ENCODE measurements around the gene FOXJ1. TPM values are rescaled to one million over a fixed set of nuclear protein-coding genes. Genes with fewer than 3 reads are reported as not detected.

FOXJ1 gene
- total and polyA plus RNA-seq, 2 donors from 2014 or later: 3.4 to 6.8 TPM

DNA sequence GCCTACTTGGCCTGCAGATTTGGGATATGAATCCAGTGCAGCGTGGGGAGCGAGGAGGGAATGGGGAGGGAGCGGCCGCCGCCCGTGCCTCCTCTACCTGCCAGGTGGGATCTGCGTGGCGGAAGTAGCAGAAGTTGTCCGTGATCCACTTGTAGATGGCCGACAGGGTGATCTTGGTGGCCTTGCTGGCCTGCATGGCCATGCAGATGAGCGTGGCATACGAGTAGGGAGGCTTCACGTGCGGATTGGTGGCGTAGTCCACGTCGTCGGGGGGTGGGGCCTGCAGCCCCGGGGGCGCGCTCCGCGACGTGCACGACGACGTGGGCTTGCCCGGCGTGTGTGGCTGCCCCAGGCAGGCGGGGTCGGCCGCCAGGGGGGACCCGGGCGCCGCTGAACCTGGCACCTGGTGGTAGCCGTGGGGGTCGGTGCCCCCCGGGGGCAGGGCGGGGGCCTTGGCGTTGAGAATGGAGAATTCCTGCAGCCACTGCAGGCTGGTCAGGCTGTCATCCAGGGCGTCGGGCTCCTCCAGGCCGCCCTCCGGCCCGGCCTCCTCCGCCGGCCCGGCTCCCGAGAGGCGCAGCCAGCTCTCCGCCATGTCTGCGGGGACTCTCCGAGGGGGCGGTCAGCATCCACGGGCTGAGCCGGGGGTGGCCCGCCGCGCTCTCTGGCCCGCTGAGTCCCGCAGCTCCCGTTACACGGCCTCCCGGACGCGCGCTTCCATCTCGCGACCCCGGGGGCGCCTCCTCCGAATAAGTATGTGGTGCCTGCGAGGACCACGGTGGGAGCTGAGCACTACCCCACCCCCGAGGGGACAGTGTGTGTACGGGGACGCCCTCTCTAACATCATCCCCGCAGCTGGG, 1.0 kb downstream of the FOXJ1 start:
- Histone ChIP-seq H3K4me1 (ENCODE audit: control insufficient read depth in 2 of 3, insufficient read depth in 2 of 3, low read depth in 1 of 3, low read length in 3 of 3) (peaks cover 3 to 18% (median 10%) of the 10 kb centered on the region in 3 donors), H3K27me3 (ENCODE audit: control insufficient read depth, insufficient read depth, low read length) (peaks cover 7% of the 10 kb centered on the region), H3K9ac (ENCODE audit: low read length in 3 of 3) (no peak overlapping the region), H3K4me3 (ENCODE audit: low read length in 3 of 3) (peak overlapping the region in 2 of 3 donors; percentile 25 to 51), H3K36me3 (ENCODE audit: control insufficient read depth in 2 of 3, insufficient read depth in 3 of 3, low read length in 3 of 3) (no peaks in the 10 kb centered on the region), H3K9me3 (ENCODE audit: control insufficient read depth in 2 of 3, insufficient read depth in 1 of 3, low read length in 3 of 3) (no peaks in the 10 kb centered on the region), H3K27ac (ENCODE audit: low read depth in 2 of 2, low read length in 2 of 2) (no peak overlapping the region)
- no peak for FAIRE-seq
- TF ChIP-seq, protein P1, sequence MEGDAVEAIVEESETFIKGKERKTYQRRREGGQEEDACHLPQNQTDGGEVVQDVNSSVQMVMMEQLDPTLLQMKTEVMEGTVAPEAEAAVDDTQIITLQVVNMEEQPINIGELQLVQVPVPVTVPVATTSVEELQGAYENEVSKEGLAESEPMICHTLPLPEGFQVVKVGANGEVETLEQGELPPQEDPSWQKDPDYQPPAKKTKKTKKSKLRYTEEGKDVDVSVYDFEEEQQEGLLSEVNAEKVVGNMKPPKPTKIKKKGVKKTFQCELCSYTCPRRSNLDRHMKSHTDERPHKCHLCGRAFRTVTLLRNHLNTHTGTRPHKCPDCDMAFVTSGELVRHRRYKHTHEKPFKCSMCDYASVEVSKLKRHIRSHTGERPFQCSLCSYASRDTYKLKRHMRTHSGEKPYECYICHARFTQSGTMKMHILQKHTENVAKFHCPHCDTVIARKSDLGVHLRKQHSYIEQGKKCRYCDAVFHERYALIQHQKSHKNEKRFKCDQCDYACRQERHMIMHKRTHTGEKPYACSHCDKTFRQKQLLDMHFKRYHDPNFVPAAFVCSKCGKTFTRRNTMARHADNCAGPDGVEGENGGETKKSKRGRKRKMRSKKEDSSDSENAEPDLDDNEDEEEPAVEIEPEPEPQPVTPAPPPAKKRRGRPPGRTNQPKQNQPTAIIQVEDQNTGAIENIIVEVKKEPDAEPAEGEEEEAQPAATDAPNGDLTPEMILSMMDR (IDR thresholded peaks at IDR 0.05; ENCODE audit: borderline replicate concordance, extremely low read depth, insufficient read depth): no peak
- DNase-seq: peak; percentile 76 to 86 (median 81)
- intact Hi-C loops (cut with DNase I): no loop called here

DNA sequence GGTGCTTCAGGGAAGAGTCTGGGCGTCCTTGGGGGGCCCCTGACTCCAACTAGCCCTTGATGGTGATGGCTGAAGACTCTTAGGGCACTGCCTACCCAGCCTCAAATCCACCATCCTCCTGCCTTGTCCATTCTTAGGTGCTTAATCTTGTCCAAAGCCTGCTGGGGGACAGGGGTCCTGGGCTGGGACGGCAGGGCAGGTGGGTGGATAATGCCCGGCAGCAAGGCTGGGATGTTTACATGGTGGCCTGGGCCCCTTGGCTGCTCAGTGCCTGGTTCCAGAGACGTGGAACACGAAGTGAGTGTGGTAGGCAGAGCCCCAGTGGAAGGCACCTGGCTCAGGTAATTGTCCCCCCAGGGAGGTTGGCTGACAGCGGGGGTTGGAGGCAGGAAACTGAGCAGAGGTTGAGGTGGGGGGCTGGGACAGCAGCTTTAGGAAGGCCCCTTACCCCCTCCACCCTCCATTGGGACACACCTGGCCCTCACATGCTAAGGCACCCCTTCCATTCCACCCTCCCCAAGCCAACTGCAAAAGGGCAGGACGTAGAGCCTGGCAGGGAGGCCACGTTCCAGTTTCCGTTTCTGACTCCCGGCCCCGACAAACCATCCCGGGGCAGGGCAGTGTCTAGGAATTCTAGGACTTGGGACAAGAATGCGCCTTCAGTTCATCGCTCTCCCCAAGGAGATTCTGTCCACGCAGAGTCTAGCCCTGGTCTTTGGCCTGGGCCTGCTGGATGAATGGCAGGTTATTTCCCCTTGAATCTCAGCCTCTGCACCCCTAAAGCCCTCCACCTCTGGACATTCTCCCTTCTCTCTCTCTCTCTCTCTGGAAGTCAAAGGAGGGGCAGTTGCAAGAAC, 1.9 kb downstream of the FOXJ1 start:
- H3K9ac ChIP-seq (ENCODE audit: low read length in 3 of 3): no peak overlapping the region
- H3K27me3 ChIP-seq (ENCODE audit: control insufficient read depth, insufficient read depth, low read length): peaks cover 7% of the 10 kb centered on the region

DNA sequence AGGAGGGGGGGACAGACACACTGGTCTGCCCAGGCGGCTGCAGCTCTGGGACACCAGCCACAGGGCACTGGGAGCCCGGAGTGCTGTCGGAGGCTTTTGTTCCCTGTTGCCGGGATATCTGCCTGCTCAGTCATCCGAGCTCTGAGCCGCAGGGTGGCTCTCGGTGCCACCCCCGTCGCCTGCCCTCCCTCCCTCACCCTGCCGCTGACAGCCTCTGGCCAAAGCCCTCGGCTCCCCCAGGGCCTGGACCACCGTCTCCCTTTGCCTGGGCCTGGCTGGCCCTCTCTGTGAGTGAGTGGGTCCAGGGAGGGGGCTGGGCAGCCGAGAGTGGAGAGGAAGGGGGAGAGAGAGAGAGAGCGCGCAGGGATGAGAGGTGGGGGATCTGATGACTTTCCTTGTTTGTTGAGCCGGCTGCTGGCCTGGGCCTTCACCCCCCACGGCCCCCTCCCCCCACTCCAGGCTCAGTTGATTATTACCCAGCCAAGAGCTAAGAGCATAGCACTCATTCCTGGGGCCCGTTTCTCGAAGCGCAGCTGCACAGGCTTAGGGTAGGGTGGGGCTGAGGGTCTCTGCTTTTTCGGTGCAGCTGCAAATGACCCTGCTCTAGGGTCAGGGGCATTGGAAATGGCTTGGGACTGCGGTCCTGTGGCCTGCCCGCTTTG, 2.7 kb downstream of the FOXJ1 start:
- TF ChIP-seq, protein P1 (IDR thresholded peaks at IDR 0.05; ENCODE audit: borderline replicate concordance, extremely low read depth, insufficient read depth): no peak
- FAIRE-seq (no peak), DNase-seq (peak; percentile 87 to 95 (median 94))
- Histone ChIP-seq H3K27ac (ENCODE audit: low read depth in 2 of 2, low read length in 2 of 2) (peak overlapping the region in 1 of 2 donors; percentile 51), H3K9ac (ENCODE audit: low read length in 3 of 3) (no peak overlapping the region), H3K27me3 (ENCODE audit: control insufficient read depth, insufficient read depth, low read length) (peaks cover 11% of the 10 kb centered on the region), H3K36me3 (ENCODE audit: control insufficient read depth in 2 of 3, insufficient read depth in 3 of 3, low read length in 3 of 3) (no peaks in the 10 kb centered on the region), H3K4me3 (ENCODE audit: low read length in 3 of 3) (peak overlapping the region in 1 of 3 donors; percentile 25), H3K9me3 (ENCODE audit: control insufficient read depth in 2 of 3, insufficient read depth in 1 of 3, low read length in 3 of 3) (no peaks in the 10 kb centered on the region), H3K4me1 (ENCODE audit: control insufficient read depth in 2 of 3, insufficient read depth in 2 of 3, low read depth in 1 of 3, low read length in 3 of 3) (peaks cover 3 to 18% (median 10%) of the 10 kb centered on the region in 3 donors)
- intact Hi-C loops (cut with DNase I): no loop called here

More for the DNA sequence above, 1.9 kb downstream of the FOXJ1 start:
- Histone ChIP-seq H3K4me1 (ENCODE audit: control insufficient read depth in 2 of 3, insufficient read depth in 2 of 3, low read depth in 1 of 3, low read length in 3 of 3) (peaks cover 3 to 18% (median 10%) of the 10 kb centered on the region in 3 donors), H3K36me3 (ENCODE audit: control insufficient read depth in 2 of 3, insufficient read depth in 3 of 3, low read length in 3 of 3) (no peaks in the 10 kb centered on the region), H3K4me3 (ENCODE audit: low read length in 3 of 3) (peak overlapping the region in 2 of 3 donors; percentile 25 to 51), H3K27ac (ENCODE audit: low read depth in 2 of 2, low read length in 2 of 2) (no peak overlapping the region), H3K9me3 (ENCODE audit: control insufficient read depth in 2 of 3, insufficient read depth in 1 of 3, low read length in 3 of 3) (no peaks in the 10 kb centered on the region)
- TF ChIP-seq, protein P1 (IDR thresholded peaks at IDR 0.05; ENCODE audit: borderline replicate concordance, extremely low read depth, insufficient read depth): no peak
- DNase-seq (peak in 2 of 5 donors; percentile 68 to 74), FAIRE-seq (no peak)
- intact Hi-C loops (cut with DNase I): no loop called here

Measured in kidney (tissue), 14 donors.